ENCODE data around the gene ST6GALNAC2.

GRCh38 chr17:76625496-76625895 lies 39.8 kb upstream of the ST6GALNAC2 start:
- TF ChIP-seq EZH2phosphoT487 (IDR thresholded peaks at IDR 0.05; ENCODE audit: insufficient read depth, low read depth) (no peak), EZH2 (IDR thresholded peaks at IDR 0.05; ENCODE audit: insufficient read depth, poor library complexity, severe bottlenecking) (no peak)
